ENCODE results near the gene ABCC6.
"Not testable (repeated sequence)": the region's sequence is repeated elsewhere in the genome, so short reads cannot be mapped to it uniquely, and the experiment has no call there.

The ABCC6 gene

DNA sequence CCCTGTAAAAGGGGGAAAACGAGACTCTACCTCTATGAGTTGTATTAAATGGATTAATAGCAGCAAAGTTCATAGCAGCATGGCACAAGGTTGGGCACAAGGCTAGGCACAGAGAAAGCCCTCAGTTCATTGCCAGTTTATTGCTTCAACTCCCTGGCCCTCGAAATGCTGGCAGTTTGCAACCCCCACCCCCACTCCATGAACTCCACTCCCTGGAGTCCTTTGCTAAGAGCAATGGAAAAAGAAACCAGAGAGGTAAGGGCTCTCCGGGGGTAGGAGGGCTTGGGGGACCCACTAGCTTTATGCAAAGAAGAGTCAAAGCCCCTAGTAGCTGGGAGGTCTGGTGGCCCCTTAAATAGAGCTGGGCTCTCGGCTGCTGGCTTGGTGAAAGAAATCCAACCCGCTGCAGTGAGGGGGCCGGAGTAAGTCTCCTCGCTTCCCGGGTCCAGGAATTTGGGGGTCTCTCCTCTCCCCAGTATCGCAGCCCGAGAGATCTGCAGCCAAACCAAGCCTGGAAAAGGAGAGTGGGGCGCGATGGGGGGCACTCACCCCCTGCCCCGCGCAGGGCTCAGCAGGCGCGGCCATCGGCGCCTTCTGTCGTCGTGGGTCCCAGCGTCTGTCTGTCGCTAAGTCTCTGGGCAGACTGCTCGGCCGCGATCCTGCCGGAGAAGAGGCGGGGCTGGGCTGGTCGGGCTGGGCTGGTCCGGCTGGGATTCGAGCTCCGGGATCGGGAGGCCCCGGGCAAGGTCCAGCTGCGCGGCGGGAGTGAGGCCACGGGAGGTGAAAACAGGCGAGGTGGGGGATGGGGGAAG, at the start of gene ABCC6:
Gene ABCC6 (minus strand): TSS at position 645 of the 812 bp plus-strand sequence. CDS start 60 bp downstream, at position 585.
- not testable (repeated sequence) for DNase-seq (ENCODE audit: low read depth in 1 of 2, low spot score in 1 of 2)

- DNase-seq (ENCODE audit: low read depth in 1 of 2, low spot score in 1 of 2): not testable (repeated sequence)
Measured at GRCh38 chr16:16272573-16273221, 49.4 kb upstream of the ABCC6 start.

DNA sequence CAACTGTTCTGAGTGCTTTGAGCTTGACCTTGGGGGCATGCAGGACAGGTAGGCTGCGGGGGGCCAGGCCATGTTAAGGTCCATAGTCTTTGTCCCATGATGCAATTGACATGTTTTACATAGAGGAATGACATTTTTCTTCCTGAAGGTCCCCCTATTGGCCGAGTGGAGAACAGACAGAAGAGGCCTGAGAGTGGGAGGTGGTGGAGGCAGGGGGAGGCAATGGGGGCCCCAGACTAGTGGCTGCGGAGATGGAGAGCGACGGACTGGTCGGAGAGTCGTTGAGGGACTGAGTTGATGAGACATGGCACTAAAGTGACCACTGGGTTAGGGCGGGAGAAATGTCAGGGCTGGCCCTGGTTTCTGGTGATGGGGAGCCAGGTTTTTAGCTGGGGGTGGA, 48.4 kb upstream of the ABCC6 start:
- DNase-seq (ENCODE audit: low read depth in 1 of 2, low spot score in 1 of 2): not testable (repeated sequence)

DNA sequence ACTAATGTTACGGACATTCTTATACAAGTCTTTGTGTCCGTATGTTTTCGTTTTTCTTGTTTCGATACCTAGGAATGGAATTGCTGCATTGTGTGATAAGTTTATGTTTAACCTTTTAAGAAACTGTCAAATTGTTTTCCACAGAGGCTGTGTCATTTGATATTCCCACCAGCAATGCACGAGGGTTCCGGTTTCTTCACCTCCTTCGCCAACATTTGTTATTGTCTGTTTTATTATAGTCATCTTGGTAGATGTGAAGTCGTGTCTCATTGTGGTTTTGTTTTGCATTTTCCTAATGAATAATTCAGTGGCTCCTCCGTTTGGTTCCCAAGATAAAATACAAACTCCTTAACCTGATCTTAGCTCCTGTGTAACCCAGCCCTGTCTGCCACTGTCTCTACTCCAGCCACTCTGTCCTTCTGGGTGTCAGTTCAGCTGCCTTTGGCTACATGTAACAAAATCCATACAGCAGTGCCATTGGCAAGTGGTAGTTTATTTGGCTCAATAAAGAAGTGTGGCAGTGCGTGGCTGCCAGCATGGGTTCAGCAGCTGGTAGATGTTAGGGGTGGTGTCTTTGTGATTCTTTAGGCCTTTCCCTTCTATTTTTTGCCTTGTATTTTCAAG, 45.0 kb upstream of the ABCC6 start:
- DNase-seq (ENCODE audit: low read depth in 1 of 2, low spot score in 1 of 2): not testable (repeated sequence)

GRCh38 chr16:16267708-16268107, 44.4 kb upstream of the ABCC6 start:
- DNase-seq (ENCODE audit: low read depth in 1 of 2, low spot score in 1 of 2): not testable (repeated sequence)

- DNase-seq (ENCODE audit: low read depth in 1 of 2, low spot score in 1 of 2): not testable (repeated sequence)
Measured at GRCh38 chr16:16265044-16265443, 41.8 kb upstream of the ABCC6 start.

DNA sequence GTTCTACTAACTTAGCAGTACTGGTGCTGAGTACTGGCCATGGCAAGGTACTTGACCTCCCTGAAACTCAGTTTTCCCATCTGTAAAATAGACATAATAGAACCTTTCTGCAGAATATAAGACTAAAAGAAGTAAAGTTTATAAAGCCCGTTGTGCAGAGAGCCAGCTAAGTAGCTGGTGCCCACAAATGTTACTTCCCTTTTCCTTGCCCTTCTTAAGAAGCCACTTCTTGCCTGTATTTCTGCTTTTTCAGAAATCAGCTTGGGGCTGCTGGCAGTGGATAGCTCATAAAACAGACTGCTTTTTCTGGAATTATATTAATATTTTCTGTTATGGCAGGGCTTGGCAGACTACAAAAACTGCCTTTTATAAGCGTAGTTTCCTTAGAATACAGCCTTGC, 40.7 kb upstream of the ABCC6 start:
- not testable (repeated sequence) for DNase-seq (ENCODE audit: low read depth in 1 of 2, low spot score in 1 of 2)

GRCh38 chr16:16262954-16263555, 39.8 kb upstream of the ABCC6 start:
- DNase-seq (ENCODE audit: low read depth in 1 of 2, low spot score in 1 of 2): not testable (repeated sequence)

DNA sequence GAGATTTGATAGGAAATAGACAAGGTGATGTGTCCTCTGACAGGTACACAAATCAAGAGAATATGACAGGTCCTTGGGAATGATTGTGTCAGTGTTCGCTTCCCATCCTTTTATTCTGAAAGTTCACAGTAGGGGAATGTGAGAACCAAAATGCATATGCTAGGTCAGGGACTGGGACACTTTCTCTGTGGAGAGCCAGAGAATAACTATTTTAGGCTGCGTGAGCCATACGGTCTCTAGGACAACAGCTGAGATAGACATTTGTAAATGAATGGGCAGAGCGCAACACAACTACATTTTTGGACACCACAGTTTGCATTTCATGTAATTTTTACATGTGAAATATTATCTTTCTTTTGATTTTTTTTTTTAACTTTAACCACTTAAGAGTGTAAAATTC, 36.7 kb upstream of the ABCC6 start:
- not testable (repeated sequence) for DNase-seq (ENCODE audit: low read depth in 1 of 2, low spot score in 1 of 2)

DNA sequence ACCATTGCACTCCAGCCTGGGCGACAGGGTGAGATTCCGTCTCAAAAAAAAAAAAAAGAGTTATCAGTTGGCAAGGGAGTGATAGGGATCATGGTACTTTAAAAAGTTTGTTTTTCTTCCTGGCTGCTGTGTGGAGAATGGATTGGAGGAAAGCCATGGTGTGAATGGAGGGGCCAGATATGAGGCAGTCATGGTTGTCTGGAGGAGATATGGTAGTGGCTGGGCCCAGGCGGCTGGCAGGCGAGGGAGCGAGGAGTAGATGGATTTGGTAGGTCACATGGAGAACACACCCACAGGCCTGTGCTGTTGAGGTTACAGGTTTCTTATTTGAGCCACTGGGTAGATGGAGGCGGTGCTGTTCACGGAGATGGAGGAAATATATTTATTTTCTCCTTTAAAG, 35.5 kb upstream of the ABCC6 start:
- not testable (repeated sequence) for DNase-seq (ENCODE audit: low read depth in 1 of 2, low spot score in 1 of 2)

- DNase-seq (ENCODE audit: low read depth in 1 of 2, low spot score in 1 of 2): not testable (repeated sequence)
Measured at GRCh38 chr16:16257301-16257923, 34.1 kb upstream of the ABCC6 start.

DNA sequence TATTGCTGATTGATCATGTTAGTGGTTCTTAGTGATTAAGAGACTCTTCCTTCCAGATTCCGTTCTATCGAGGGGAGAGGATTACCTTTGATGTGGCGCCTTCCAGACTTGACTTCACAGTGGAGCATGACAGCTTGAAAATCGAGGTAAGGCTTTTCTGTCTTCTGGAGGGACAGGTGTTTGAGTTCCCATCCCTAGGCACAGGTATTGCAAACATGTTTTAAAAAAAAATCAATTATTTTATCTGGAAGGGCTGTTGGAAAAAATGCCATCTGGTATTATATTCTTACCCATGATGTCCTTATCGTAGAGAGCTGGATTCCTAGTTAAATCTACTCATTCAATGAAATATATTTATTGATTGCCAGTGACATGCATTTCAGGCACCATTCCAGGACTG, 29.1 kb upstream of the ABCC6 start:
- not testable (repeated sequence) for DNase-seq (ENCODE audit: low read depth in 1 of 2, low spot score in 1 of 2)

DNA sequence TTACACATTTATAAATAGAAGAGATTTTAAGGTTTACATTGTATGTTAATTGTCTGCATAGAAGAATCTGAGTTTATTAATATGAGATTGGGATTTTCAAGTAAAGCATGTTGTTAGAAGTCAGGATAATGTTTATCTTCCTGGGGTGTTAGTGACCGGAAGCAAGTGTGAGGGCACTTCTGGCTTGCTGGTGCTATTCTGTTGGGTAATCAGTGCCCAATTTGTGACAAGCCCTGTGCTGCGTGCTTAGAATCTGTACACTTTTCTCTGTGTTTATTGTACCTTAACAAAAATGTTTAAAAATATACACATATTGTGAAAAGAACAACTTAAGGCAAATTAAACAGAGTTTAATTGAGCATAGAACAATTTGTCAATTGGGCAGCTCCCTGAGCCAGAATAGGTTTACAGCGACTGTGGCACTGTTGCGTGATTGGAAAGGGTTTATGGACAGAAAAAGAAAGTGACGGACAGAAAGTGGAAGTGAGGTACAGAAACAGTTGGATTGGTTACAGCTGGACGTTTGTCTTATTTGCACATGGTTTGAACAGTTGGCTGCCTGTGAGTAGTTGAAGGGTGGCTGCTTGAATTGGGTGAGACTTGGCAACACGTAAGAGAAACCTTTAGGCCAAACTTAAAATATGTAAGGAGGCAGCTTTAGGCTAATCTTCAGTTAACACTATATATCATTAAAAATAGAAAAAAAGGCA, 26.5 kb upstream of the ABCC6 start:
- not testable (repeated sequence) for DNase-seq (ENCODE audit: low read depth in 1 of 2, low spot score in 1 of 2)

DNA sequence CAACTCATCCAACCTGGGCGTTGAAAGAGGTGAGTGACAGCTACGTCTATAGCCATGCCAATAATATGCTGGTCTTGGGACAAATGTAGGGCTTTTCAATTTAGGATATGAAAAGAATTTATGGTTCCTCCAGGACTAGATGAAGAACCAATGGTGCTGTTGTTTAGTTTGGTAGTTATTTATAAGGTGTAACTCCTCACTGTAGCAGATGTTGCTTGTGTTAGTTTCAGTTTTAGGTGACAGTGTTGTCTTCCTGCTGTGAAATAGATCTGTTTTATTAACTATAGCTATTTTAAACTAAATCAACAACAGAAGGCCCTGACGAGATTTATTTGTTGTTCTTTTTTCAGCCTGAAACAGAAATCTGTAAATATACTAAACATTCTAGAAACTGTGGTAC, 24.1 kb upstream of the ABCC6 start:
- not testable (repeated sequence) for DNase-seq (ENCODE audit: low read depth in 1 of 2, low spot score in 1 of 2)

GRCh38 chr16:16246578-16247262, 23.4 kb upstream of the ABCC6 start:
- DNase-seq (ENCODE audit: low read depth in 1 of 2, low spot score in 1 of 2): not testable (repeated sequence)

DNA sequence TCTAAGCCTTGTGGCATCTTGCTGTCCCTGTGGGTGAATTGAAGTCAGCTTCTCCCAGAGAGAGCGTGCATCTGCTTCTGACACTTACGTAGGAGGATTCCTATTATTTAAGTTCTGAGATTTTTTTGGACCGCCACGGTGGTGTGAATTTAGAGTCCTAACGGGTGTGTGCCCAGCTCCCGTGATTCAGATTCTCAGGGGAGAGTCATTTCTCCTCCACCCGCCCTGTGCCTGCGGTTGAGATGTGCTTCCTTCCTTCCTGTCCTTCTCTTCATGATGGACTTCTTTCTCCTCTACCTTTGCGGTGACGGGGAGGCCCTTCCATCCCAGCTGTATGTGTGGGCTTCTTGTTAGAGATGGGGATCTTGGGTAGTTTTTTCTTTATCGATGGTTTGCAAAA, 20.6 kb upstream of the ABCC6 start:
- DNase-seq (ENCODE audit: low read depth in 1 of 2, low spot score in 1 of 2): not testable (repeated sequence)

DNA sequence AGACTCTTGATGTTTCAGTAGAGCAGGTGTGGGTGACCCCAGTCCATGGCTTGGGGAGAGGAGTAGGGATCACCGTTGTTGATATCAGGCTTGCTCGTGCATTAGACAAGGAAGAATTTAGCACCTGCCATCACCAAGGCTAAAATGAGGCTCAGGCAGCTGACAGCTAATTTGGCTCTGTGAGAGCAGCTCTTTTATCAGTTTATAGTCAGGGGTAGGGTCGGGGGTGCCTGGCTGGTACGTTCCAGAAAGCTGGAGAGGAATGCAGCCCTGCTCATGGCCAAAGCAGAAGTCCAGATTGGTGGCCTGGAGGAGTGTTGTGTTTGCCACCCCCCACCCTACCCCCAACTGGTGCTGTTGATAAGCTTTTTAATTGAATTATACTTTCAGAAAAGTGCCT, 17.4 kb upstream of the ABCC6 start:
- DNase-seq (ENCODE audit: low read depth in 1 of 2, low spot score in 1 of 2): not testable (repeated sequence)

- DNase-seq (ENCODE audit: low read depth in 1 of 2, low spot score in 1 of 2): not testable (repeated sequence)
Measured at GRCh38 chr16:16237738-16238137, 14.4 kb upstream of the ABCC6 start.

DNA sequence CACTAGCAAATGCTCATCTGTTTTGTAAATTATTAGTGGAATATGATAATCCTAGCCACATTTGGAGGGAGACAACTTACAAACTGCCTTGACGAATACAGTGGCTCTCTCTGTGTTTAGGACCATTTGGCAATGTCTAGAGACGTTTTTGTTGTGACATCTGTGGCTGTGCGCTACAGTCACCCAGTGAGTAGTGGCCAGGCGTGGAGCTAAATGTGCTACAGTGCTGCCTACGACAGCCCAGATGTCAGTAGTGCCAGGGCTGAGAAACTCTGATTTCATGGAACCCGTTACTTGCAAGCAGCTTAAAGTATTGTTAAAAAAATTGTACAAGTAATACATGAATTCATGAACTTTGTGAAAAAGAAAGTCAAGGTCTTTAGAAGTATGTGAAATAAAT, 13.8 kb upstream of the ABCC6 start:
- not testable (repeated sequence) for DNase-seq (ENCODE audit: low read depth in 1 of 2, low spot score in 1 of 2)

DNA sequence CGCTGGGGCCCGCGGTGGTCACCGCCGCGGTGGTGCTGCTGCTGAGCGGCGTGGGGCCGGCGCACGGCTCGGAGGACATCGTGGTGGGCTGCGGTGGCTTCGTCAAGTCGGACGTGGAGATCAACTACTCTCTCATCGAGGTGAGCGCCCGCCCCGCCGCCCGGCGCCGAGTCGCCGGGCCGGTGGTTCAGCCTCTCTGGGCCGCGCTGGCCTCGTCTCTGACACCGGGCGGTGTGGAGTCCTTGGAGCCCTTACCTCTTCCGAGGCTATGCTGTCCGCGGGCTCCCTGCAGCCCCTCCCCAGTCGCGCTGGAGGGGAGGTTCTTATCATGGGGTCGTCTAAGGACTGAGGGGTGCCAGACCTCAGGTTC, 9.4 kb upstream of the ABCC6 start:
- not testable (repeated sequence) for DNase-seq (ENCODE audit: low read depth in 1 of 2, low spot score in 1 of 2)

All from activated CD4-positive, alpha-beta T cell treated with anti-CD3 and anti-CD28 coated beads, Interleukin-2, amount 50 U/mL, for 24 hours (primary cell).